WI38 (cell line): ENCODE measurements around the gene ZNRF1.
"Not testable (repeated sequence)": the region's sequence is repeated elsewhere in the genome, so short reads cannot be mapped to it uniquely, and the experiment has no call there.

Experiments
- H3K4me3 ChIP-seq: 2 replicates; pipeline ENCODE4 v1.5.1; 2011; ENCODE audit warnings: low read depth, mild to moderate bottlenecking, control low read depth, low read length
- TF ChIP-seq, protein P1 (sequence below): IDR thresholded peaks from 2 replicates; pipeline ENCODE4 v1.5.1; 2012; ENCODE audit warnings: low read depth, mild to moderate bottlenecking, control low read depth, low read length

ZNRF1 gene

DNA sequence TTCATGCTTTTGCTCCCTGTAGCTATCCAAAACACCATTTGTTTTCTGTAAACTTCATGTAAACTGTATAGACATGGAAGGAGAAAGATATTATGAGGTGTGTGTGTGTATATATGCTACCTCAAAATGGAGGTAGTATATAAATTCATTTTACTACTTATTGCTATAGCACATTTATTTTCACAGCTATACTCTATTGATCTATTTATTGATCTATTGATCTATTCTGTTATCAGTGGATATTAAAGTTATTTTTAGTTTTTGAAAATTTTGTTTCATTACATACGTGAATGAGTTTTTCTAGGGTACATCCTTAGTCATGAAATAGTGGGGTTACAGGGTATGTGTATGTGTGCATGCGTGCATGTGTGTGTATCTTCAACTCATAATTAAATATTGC is 15.5 kb downstream of the ZNRF1 start:
- H3K4me3 ChIP-seq, result no peak overlapping the region
- TF ChIP-seq, protein P1, sequence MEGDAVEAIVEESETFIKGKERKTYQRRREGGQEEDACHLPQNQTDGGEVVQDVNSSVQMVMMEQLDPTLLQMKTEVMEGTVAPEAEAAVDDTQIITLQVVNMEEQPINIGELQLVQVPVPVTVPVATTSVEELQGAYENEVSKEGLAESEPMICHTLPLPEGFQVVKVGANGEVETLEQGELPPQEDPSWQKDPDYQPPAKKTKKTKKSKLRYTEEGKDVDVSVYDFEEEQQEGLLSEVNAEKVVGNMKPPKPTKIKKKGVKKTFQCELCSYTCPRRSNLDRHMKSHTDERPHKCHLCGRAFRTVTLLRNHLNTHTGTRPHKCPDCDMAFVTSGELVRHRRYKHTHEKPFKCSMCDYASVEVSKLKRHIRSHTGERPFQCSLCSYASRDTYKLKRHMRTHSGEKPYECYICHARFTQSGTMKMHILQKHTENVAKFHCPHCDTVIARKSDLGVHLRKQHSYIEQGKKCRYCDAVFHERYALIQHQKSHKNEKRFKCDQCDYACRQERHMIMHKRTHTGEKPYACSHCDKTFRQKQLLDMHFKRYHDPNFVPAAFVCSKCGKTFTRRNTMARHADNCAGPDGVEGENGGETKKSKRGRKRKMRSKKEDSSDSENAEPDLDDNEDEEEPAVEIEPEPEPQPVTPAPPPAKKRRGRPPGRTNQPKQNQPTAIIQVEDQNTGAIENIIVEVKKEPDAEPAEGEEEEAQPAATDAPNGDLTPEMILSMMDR, result no peak

DNA sequence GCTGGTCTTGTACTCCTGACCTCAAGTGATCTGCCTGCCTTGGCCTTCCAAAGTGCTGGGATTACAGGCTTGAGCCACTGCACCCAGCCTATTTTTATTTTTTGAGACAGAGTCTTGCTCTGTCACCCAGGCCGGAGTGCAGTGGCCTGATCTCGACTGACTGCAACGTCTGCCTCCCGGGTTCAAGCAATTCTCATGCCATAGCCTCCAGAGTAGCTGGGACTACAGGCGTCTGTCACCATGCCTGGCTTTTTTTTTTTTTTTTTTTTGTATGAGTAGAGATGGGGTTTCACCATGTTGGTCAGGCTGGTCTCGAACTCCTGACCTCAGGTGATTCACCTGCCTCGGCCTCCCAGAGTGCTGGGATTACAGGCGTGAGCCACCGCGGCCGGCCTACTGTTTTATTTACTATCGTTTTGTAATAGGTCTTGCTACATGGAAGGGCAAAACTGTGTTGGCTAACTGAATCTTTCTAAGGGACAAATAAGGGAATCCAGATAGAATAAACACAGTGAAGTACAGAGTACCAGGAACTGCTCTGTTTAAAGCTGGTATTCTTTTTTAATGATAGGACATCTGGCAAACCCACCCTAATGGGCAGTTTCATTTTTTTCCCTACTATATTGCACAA is 17.7 kb downstream of the ZNRF1 start:
- not testable (repeated sequence) for H3K4me3 ChIP-seq

DNA sequence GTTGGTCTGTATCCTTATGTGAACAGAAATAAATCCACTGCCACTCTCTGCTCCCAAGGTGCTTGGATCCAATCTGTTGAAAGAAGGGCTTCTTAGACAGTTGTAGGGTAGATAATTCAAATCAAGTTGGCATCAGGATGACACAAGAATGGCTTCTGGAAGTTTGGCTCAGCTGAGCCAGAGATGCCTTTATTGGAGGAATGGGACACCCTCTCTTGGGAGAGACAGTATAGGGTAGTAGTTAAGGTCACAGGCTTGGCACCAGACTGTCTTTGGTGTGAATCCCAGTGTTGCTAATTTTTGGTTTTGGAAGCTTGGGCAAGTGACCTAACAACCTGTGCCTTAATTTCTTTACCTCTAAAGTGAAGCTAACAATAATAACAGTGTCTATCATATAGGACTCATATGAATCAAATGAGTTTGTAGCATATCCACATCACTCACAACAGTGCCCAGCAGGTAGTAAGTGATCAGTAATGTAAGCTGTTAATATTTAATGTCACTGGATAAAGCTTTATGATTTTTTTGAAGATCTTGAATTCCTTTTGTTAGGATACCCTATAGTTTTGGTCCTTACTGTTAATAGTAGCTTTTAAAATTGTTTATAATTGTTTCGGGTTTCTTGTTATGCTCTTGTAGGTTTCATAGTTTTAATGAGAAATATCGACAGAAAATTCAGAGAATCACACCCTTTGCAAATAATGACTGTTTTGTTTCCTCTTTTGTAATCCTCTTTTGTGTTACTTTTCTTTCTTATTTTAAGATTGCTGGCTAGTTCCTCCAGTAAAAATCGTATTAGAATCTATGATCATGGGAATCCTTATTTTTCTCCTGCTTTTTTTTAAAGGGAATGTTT is 19.1 kb downstream of the ZNRF1 start:
- no peak overlapping the region for H3K4me3 ChIP-seq
- TF ChIP-seq, protein P1, result no peak

DNA sequence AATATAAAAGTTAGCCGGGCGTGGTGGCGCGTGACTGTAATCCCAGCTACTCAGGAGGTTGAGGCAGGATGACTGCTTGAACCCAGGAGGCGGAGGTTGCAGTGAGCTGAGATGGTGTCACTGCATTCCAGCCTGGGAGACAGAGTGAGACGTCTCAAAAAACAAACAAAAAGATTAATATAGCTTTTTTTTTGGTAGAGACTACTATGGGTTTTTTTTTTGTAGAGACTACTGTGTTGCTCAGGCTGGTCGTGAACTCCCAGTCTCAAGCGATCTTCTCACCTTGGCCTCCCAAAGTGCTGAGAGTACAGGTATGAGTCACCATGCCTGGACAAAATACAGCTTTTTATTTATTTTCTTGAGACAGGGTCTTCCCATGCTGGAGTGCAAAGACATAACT is 20.2 kb downstream of the ZNRF1 start:
- no peak overlapping the region for H3K4me3 ChIP-seq
- TF ChIP-seq, protein P1, result no peak

DNA sequence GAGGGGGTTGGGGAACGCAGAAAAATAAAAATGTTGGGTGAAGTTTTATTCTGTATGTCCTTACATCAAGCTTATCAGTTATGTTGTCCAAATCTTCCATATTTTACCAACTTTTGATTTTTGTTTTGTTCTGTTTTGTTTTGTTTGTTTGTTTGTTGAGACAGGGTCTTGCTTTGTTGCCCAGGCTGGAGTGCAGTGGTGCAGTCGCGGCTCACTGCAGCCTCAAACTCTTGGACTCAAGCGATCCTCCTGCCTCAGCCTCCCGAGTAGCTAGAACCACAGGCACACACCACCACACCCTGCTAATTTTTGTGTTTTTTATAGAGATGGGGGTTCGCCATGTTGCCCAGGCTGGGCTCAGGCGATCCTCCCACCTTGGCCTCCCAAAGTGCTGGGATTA is 20.8 kb downstream of the ZNRF1 start:
- H3K4me3 ChIP-seq, result no peak overlapping the region
- TF ChIP-seq, protein P1, result no peak

DNA sequence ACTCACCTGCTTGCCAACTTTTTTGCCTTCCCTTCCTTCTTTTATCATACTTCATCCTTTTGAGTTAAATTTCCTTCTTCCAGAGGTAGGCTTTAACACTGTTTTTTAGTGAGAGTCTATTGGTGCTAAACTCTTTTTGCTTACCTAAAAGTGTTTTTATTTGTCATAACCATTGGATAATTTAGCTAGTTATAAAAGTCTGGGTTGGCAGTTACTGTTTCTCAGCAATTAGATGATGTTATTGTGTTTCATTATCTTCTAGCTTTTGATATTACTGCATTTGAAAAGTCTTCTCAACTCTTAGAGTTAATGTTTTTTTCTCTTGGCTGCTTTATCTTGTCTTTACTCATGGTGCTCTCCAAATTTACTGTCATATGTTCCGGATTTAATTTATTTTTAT is 22.6 kb downstream of the ZNRF1 start:
- H3K4me3 ChIP-seq, result no peak overlapping the region
- TF ChIP-seq, protein P1, result no peak

DNA sequence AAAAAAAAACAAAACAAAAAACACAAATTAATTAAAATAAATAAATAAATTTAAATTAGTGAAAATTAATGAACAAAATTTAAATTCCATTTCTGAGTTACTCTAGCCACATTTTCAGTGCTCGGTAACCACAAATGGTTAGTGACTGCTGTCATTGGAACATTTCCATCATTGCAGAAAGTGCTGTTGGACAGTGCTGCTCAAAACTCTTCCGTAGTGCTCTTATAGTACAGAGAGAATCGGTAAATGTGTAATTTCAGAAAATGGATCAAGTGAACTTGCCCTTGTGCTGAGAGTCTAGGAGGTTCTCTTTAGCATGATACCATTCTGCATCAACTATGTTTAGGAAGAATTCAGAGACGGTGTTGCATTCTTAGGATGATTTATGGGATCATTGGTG is 23.7 kb downstream of the ZNRF1 start:
- no peak overlapping the region for H3K4me3 ChIP-seq
- TF ChIP-seq, protein P1, result no peak
